ENCODE data around the gene HABP2.

DNA sequence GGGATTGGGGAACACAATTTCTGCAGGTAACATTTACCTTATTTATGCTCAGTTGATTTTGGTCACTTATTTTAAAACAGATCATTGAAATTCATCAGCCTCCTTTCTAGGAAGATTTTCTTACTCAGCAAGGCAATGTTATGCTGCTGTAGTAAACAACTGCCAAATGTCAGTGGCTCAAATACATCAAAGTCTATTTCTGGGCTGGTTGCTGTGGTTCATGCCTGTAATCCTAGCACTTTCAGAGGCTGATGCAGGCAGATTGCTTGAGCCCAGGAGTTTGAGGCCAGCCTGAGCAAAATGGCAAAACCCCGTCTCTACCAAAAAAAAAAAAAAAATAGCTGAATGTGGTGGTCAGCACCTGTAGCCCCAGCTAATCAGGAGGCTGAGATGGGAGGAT lies 25.9 kb downstream of the HABP2 start:
- no peak for TF ChIP-seq POLR2A (IDR thresholded peaks at IDR 0.05; ENCODE audit: extremely low read depth, insufficient read length)
- TF ChIP-seq, protein P1, sequence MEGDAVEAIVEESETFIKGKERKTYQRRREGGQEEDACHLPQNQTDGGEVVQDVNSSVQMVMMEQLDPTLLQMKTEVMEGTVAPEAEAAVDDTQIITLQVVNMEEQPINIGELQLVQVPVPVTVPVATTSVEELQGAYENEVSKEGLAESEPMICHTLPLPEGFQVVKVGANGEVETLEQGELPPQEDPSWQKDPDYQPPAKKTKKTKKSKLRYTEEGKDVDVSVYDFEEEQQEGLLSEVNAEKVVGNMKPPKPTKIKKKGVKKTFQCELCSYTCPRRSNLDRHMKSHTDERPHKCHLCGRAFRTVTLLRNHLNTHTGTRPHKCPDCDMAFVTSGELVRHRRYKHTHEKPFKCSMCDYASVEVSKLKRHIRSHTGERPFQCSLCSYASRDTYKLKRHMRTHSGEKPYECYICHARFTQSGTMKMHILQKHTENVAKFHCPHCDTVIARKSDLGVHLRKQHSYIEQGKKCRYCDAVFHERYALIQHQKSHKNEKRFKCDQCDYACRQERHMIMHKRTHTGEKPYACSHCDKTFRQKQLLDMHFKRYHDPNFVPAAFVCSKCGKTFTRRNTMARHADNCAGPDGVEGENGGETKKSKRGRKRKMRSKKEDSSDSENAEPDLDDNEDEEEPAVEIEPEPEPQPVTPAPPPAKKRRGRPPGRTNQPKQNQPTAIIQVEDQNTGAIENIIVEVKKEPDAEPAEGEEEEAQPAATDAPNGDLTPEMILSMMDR (IDR thresholded peaks at IDR 0.05; ENCODE audit: low read depth, low read length) = no peak
- TF ChIP-seq, protein P2, sequence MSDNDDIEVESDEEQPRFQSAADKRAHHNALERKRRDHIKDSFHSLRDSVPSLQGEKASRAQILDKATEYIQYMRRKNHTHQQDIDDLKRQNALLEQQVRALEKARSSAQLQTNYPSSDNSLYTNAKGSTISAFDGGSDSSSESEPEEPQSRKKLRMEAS (IDR thresholded peaks at IDR 0.05; ENCODE audit: low read depth, low read length) = no peak
